GM10847 (cell line): ENCODE measurements around the gene SLC7A6.

ENCODE experiments used
- POLR2A ChIP-seq: IDR thresholded peaks from 2 replicates; pipeline ENCODE4 v1.6.1; 2011; ENCODE audit not compliant: insufficient read length; ENCODE audit errors: extremely low read depth

SLC7A6 gene

DNA sequence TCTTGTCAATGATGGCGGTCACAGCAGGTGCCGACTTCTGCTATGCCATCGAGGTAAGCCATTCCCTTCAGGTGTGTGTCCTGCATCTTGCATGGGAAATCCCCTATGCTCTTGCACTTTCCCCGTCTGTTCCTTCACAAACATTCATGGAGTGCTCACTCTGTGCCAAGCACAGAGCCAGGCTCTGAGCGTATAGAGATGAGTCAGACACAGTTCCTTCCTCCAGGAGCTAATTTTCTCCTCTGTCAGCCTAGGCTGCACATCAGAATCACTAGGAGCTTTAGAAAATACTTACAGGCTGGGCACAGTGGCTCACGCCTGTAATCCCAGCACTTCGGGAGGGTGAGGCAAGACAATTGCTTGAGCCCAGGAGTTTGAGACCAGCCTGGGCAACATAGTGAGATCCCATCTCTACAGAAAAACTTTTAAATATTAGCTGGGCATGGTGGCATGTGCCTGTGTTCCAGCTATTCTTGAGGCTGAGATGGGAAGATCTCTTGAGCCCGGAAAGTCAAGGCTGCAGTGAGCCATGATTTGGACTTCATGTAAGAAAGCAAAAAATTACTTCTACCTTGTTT lies 60.5 kb downstream of the SLC7A6 start:
- no peak for TF ChIP-seq POLR2A

DNA sequence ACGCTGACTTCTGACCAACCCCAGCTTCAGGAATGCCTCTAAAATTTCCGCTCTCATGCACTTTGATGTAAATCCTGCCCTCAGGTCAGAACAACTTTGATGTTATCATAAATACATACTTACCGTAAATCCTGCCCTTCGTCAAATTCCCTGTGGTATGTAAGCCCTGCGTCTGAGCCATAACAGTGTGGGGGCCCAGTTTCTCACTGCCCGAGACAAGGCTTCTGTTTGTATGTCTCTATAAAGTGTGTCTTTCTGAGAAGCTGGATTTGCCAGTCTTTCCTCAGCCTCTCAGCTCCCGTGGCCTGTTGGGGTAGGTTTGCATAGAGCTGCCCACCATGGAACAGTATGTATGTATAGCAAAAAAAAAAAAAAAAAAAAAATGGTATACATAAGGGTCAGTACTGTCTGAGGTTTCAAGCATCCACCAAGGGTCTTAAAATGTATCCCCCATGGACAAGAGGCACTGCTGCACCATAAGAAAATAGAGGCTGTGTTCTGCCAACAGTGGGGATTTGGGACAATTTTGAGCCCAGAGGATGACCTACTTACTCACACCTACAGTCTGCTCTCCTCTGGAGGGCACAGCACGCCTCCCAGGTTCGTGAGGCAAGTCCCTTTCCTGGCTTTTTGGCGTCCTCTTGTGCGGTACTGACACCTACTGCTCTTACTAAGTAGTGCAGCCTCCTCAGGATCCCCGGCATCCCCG lies 64.0 kb downstream of the SLC7A6 start:
- no peak for TF ChIP-seq POLR2A

DNA sequence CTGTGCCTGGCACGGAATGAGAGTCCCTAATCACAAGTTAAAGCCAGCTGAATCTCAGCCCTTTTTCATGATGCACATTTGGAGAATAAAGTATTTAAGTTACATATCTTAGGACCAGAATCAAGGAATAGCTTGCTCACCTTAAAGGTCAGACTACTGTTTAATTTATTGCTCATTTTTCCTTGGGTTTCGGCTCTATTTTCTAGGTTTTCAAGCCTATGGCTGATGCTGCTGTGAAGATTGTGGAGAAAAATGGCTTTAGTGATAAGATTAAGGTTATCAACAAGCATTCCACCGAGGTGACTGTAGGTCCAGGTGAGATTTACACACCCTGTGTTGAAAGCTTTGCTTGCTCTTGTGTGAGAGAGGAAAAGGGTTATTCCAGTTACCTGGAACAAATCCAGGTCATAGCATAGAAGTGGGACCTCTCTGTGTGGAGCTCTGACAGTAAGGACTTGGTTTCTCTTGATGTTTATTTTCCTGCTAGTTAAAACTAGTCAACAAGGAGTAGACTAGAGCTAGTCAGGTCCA lies 64.6 kb downstream of the SLC7A6 start:
- TF ChIP-seq POLR2A: no peak

DNA sequence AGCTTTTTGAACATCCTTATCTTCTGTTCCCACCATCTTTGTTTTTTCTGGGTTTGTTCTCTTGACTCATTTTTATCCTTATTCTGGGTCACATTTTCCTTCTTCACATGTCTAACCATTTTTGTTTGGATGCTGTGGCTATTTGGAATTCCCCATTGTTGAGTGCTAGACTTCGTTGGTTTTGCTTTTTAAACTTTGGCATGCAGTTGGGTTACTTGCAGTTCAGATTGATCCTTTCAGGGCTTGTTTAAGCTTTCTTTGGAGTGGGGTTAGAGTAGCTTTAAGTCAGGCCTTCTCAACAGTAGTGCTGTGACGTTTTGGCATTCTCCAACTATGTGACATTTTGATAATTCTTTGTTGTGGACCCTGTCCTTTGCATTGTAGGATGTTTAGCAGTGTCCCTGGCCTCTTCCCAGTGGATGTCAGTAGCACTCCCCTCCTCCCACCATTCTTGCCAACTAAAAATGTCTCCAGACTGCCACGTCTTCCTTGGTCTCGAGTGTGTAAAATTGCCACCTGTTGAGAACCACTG lies 67.6 kb downstream of the SLC7A6 start:
- no peak for TF ChIP-seq POLR2A

DNA sequence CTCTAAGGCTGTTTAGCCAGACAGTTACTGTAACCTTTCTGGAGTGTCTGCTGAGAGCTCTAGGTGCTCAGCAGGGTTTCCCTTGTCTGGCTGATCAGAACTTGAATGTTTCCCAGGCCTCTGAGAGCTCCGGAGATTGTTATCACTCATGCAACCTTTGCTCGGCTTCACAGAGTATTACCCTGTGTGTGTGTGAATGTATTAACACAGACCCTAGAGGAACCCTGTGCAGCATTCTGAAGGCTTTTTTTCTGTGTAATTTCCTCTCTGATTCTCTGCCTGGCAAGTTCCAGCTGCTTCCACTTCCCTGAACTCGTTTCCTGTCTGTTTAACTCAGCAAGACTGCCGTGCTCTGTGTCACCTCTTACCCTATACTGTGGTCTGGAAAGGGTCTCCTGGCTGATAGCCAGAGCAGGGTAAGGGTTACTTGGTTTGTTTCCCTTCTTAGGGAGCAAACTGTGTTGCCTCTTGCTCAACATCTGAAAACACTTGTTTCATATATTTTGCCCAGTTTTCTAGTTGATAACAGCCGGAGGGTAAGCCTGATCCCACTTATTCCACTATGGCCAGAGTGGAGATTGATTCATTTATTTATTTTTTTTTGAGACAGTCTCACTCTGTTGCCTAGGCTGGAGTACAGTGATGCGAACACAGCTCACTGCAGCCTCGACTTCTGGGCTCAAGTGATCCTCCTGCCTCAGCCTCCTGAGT lies 68.2 kb downstream of the SLC7A6 start:
- TF ChIP-seq POLR2A: no peak

DNA sequence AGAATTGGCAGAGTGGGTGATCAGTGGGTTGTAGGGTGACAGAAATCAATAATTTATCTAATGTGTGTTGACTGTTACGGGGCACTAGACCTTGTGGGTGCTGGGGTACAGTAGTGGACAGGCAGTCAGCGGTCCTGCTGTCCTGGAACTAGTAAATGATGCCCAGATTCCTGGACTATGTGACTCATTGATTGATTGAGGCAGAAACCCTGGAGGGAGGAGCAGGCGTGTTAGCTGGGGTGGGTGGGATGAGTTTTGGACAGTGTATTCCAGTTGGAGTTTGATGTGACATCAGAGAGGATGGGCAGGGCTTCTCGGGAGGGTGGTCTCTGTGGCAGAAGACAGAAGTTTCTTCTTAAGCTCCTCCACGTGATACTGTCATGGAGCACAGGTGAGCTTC lies 70.8 kb downstream of the SLC7A6 start:
- no peak for TF ChIP-seq POLR2A

DNA sequence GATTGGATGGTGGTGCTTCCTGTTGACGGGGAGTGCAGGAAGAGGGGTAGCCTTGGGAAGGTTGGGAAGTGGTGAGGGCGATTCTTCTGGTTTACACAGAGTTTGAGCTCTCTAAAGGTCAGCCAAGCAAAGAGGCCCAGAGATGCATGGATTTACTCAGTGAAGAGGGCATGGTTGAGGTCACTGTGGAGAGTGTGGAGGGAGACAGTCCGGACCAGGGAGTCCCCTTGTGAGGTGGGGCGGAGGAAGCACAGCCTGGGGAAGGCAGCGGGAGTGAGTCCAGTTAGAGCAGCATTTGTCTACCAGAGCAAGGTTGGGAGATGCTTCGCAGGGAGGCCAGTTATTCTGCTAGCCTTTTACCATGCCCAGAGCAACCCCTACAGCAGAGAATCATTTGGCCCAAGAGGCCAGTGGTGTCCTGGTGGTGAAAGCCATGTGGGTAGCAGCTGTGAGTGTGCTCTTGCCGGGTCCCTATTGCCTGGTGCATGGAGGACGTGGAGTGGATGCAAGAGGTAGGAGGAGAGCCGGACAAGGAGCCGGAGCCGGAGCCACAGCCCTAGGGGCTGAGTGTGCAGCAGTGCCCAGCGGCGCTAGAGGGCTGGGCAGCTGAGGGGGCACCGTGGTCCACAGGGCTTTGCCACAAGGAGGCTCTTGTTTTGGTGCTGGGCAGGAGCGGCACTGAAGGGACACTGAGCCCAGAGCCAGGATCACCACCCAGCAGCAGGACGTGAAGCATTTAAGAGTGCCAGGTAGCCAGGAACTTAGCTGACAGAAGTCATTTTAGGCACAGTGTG lies 74.2 kb downstream of the SLC7A6 start:
- no peak for TF ChIP-seq POLR2A

DNA sequence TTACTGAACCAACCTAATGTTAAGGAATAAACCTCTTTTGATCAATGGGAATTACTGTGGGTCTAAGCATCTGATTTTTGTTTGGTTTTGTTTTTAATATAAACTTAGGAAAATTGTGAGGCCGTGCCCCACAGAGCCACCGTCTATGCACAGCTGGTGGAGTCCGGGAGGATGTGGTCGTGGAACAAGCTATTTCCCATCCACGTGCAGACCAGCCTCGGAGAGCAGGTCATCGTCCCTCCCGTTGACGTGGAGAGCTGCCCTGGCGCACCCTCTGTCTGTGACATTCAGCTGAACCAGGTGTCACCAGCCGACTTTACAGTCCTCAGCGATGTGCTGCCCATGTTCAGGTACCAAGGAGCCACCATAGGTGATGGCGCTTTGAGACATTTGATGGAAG lies 74.9 kb downstream of the SLC7A6 start:
- TF ChIP-seq POLR2A: no peak

DNA sequence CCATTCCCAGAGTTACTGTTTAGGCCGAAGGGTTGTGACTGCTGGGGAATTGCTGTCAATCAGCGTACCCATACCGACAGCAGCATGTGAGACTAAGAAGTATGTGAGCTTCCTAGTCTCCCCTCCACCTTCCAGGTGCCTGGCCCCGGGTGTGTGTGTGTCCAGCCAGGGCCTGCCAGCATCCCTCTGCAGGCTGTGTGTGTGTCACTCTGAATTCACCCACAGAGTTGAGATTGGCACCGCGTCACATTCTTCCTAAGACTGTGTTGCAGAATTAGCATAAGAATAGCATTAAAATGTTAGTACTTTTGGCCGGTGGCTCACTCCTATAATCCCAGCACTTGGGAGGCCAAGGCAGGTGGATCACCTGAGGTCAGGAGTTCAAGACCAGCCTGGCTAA lies 78.3 kb downstream of the SLC7A6 start:
- no peak for TF ChIP-seq POLR2A

DNA sequence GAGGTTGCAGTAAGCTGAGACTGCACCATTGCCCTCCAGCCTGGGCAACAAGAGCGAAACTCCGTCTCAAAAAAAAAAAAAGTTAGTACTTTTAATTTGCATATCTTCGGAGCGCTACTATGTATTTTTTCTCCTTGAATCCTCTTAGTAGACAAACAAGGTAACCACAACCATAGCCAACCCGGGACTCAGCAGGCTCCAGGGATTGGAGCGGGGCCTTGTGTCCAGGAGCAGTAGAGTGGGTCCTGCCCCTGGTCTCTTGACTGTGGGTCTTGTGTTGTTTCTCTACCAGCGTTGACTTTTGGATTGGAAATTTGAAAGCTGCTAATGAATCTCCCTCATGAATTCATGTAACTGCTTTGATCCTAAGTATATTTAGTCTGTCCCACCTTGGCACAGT lies 78.8 kb downstream of the SLC7A6 start:
- no peak for TF ChIP-seq POLR2A

DNA sequence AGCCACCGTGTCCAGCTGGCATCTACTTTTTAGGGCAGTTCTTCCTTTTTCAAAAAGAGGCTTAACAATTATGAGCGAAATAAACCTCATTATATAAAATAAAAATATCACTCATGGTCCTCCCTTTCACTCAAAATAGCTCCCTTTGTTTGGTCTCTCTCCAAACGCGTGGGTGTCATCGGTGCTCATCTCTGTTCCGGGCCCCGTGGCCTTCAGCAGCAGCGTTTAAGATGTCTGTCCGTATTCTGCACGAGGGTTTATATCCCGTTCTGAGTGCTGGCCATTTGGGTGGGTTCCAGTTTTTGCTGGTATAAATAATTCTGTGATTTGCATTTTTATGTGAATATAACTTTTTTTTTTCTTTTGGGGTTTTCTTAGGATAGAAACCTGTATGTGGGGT lies 79.9 kb downstream of the SLC7A6 start:
- no peak for TF ChIP-seq POLR2A

DNA sequence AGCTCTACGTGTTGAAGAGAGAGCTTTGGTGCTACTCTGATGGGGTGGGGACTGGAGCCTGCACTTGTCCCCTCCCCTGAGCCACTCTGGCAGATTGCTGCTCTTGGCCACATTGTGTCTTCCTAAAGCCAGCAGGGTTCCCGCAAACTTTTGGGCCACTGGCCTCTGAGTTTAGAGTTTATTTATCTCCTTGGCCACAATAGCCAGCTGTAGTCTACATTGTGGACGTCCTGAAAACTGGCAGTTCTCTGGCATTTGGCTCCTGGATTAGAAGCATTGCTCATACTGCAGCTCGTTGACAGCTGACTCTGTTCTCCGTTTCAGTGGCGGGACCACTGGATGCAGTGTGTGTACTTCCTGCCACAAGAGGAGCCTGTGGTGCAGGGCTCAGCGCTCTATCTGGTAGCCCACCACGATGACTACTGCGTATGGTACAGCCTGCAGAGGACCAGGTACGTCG lies 81.1 kb downstream of the SLC7A6 start:
- TF ChIP-seq POLR2A: no peak

DNA sequence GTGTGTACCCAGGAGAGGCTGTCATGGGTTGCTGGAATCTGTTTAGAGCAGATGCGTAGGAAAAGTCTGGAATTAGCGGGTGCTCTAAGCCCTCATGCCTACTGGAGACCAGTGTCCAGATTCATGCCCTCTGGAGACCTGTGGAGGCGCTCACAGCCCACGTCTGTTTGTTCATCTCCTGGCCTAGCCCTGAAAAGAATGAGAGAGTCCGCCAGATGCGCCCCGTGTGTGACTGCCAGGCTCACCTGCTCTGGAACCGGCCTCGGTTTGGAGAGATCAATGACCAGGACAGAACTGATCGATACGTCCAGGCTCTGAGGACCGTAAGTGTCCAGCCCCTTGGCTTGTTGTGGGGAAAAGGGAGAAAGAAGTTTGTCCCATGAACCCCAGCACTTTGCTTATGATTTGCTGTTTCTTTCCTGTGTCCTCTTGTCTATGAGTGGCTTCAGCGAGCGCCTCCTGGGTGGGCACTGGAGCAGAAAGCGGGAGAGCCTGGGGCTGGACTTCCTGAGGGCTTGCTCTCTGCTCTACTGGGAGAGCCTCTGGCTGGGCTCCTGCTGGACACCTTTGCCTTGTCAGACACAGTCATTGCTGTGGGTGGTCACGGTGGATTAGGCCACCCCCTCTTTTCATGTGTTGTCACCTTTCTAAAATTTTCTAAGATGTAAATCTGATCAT lies 81.8 kb downstream of the SLC7A6 start:
- TF ChIP-seq POLR2A: no peak

DNA sequence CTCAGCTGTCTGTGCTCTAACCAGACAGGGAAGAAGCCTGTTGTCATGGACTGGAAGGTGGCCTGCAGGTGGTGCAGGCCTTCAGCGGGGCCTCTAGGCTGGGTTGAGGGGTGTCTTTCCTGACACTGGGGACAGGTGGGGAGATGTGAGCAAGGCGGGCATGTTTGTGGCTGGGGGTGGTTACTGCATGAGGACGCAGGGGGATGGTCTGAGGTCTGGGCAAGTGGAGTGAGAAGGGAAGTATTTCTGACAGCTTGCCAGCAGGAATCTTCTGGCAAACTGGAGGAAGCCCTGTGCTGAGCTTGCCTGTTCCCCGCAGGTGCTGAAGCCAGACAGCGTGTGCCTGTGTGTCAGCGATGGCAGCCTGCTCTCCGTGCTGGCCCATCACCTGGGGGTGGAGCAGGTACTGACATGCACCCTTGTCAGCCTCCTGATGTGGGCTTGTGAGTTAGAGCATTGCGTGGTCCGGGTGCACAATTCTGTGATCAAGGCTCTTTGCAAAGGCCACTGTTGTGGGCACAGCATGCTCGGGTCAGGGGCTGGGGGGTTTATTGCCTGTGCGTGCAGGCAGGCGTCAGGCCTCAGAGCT lies 82.7 kb downstream of the SLC7A6 start:
- TF ChIP-seq POLR2A: no peak
